C4-2B (cell line): ENCODE data around the gene ADGRV1.
A peak's percentile ranks its signal among the peaks of the same experiment; 100 is the strongest.

Experiments
- H3K27ac ChIP-seq: fragments of 450-650 bp; 2 replicates; pipeline ENCODE4 v1.5.1; 2017
- ZFX ChIP-seq: fragments of 450-650 bp; IDR thresholded peaks from 2 replicates; pipeline ENCODE4 v1.6.1; 2017
- TF ChIP-seq, protein P1 (sequence below): fragments of 450-650 bp; conservative IDR thresholded peaks from 2 replicates; pipeline ENCODE4 v1.5.1; 2017; ENCODE audit warnings: mild to moderate bottlenecking

Gene ADGRV1

GRCh38 chr5:90601468-90601867, 42.9 kb downstream of the ADGRV1 start:
- TF ChIP-seq, protein P1, sequence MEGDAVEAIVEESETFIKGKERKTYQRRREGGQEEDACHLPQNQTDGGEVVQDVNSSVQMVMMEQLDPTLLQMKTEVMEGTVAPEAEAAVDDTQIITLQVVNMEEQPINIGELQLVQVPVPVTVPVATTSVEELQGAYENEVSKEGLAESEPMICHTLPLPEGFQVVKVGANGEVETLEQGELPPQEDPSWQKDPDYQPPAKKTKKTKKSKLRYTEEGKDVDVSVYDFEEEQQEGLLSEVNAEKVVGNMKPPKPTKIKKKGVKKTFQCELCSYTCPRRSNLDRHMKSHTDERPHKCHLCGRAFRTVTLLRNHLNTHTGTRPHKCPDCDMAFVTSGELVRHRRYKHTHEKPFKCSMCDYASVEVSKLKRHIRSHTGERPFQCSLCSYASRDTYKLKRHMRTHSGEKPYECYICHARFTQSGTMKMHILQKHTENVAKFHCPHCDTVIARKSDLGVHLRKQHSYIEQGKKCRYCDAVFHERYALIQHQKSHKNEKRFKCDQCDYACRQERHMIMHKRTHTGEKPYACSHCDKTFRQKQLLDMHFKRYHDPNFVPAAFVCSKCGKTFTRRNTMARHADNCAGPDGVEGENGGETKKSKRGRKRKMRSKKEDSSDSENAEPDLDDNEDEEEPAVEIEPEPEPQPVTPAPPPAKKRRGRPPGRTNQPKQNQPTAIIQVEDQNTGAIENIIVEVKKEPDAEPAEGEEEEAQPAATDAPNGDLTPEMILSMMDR, result no peak
- no peak for TF ChIP-seq ZFX
- H3K27ac ChIP-seq, result no peak overlapping the region

- TF ChIP-seq ZFX, result no peak
- TF ChIP-seq, protein P1, result no peak
- no peak overlapping the region for H3K27ac ChIP-seq
Measured at GRCh38 chr5:90602681-90603080, 44.1 kb downstream of the ADGRV1 start.

DNA sequence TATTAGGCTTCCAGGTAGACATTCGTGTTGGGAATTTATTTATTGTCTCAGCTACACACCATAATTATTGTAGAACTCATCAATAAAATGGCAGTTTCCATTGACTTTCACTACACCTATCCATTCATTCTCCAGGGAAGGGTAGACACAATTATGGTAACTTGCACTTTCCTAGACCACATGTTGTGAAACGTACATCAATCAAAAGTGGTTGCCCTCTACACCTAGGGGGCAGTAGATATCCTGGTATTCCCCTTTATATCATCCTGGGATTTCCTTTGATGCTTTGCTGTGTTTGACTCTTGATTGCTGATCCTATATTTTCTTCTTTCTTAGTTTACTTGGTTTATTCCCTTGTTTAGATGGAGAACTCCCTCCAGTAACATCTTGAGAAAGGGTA, 47.9 kb downstream of the ADGRV1 start:
- TF ChIP-seq ZFX, result no peak
- TF ChIP-seq, protein P1, result peak; percentile 68
- H3K27ac ChIP-seq, result no peak overlapping the region

- H3K27ac ChIP-seq, result no peak overlapping the region
- TF ChIP-seq, protein P1, result no peak
- no peak for TF ChIP-seq ZFX
Measured at GRCh38 chr5:90612919-90613318, 54.3 kb downstream of the ADGRV1 start.

- no peak for TF ChIP-seq ZFX
- TF ChIP-seq, protein P1, result no peak
- no peak overlapping the region for H3K27ac ChIP-seq
Measured at GRCh38 chr5:90613459-90613858, 54.9 kb downstream of the ADGRV1 start.

DNA sequence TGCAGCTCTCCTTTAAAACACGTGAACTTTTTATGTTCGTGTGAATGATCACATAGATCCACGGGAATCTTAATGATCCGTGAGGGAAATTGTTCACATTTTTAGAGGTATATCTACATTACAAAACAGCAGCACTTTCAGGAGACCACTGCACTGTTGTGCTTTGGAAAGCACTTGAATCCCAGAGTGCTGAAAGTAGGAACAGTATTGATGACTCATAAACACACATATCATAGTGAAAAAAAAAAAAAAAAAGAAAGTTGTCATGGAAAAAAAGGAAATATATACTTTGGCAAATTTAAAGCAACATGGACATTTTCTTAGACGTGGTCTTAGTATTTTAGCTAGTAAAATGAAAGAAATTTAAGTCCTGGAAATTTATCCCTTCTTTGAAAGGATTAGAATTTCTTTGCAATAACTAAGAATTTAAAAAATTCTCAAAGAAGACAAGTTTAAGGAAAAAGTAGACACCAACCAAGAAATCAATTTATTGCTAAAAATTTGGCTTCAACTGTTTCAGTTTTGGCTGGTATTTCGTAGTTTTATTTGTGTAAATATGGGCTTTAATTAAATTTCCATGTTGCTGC, 55.4 kb downstream of the ADGRV1 start:
- TF ChIP-seq ZFX, result no peak
- TF ChIP-seq, protein P1, result no peak
- H3K27ac ChIP-seq, result no peak overlapping the region

GRCh38 chr5:90615355-90615754, 56.8 kb downstream of the ADGRV1 start:
- TF ChIP-seq, protein P1, result no peak
- no peak for TF ChIP-seq ZFX
- H3K27ac ChIP-seq, result no peak overlapping the region
